NCI-H748 treated with DMSO at 0.1 percent for 48 hours (cell line): ENCODE results near the gene OR3A2.
"Not testable (repeated sequence)": the region's sequence is repeated elsewhere in the genome, so short reads cannot be mapped to it uniquely, and the experiment has no call there.

Experiments
- DNase-seq: peaks from one replicate; lab custom pipeline; 2025; lab: John Stamatoyannopoulos, UW

OR3A2 gene

DNA sequence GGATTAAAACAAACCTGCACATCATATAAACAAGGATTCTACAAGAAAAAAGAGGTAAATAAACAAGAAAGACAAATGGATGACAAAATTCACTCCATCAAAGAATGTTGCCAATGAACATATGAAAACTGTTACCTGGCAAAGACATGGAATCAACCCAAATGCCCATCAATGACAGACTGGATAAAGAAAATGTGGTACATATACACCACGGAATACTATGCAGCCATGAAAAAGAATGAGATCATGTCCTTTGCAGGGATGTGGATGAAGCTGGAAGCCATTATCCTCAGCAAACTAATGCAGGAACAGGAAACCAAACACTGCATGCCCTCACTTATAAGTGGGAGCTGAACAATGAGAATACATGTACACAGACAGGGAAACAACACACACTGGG is 92.6 kb downstream of the OR3A2 start:
- DNase-seq = not testable (repeated sequence)

DNA sequence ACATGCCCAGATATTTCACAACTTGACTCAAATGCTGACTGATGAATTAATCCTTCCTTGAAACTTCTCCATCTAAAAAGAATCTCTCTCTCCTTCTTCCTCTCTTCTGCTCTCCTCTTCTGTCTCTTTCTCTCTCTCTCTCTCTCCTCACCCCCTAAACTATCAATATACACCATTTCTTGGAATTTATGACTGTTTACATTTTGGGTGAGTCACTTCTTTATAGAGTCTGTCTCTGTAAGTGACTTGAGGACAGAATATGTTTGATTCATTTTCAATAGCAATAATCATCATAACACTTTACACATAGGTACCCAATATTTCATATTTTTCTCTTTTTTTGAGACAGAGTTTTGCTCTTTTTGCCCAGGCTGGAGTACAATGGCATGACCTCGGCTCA is 103.2 kb downstream of the OR3A2 start:
- no peak for DNase-seq

DNA sequence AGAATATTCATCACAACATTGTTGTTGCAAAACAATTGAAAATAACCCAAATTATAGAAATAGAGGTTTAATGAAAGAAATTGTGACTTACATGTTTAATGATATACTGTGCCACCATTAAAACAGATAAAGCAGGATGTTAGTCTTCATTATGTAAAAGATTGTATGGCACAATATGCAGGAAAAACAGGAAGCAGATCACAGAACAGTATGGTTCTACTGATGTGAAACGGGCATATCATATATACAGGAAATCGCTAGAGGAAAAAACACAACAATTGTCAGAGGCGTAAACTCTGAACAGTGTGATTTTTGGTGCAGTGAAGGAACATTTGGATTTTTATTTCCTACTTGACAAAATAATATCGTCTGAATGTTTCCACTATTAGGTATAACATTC is 110.0 kb downstream of the OR3A2 start:
- no peak for DNase-seq

DNA sequence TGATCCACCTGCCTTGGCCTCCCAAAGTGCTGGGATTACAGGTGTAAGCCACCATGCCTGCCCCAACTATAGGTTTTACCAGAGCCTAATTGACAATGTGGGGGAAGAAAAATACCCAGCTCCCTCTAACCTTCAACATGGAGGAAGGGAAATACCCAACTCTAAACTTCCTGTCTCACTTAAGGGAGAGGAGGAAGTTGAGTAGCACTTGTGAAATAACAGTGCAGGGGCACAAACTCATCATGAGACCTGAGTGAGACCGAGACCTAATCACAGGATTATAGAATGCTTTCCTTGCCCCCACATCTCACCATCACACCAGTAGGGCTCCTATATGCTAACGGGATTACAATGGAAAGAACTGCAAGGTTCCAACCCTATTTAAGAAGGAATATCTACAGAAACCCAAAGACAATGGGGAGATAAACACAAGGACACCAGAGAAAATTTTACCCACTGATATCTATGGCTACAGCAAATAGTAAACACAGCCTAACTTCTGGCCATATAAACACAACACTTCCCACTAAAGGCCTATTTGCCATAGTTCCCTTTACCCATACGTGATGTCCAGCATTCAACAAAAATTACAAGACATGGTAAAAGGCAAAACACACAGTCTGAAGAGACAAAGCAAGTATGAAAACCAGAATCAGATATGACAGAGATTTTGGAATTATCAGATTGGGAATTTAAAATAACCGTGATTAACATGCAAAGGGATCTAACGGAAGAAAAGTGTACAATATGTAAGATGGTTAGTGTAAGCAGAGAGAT is 114.8 kb downstream of the OR3A2 start:
- DNase-seq = no peak

DNA sequence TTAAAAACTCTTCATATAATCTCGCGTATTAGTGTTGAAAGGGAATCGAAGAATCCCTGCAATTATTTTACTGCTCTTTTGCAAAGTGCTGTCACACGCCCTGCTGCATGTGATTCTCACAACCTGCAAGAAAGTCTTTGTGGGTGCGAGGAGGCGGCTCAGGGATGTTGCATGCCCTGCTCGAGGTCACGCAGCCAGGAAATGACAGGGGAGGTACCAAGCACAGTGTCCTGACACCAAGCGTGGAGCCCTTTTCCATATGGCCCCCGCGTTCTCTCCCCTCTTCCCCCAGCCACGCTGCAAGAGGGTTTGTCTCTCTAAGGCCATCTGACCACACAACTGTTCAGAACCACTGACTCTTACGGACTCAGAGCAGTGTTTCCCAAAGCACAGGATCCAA is 125.5 kb downstream of the OR3A2 start:
- no peak for DNase-seq

DNA sequence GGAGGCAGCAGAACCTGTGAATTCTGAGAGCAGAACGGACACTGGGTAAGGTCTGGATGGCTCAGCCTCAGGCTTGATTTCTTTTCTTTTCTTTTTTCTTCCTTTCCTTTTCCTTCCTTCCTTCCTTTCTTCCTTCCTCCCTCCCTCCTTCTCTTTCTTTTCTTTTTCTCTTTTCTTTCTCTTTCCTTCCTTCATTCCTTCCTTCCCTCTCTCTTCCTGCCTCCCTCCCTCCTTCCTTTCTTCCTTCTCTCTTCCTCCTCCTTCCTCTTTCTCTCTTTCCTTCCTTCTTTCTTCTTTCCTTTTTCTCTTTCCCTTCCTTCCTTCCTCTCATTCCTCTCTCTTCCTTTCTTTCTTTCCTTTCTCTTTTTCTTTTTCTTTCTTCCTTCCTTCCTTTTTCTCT is 125.9 kb downstream of the OR3A2 start:
- DNase-seq = no peak

DNA sequence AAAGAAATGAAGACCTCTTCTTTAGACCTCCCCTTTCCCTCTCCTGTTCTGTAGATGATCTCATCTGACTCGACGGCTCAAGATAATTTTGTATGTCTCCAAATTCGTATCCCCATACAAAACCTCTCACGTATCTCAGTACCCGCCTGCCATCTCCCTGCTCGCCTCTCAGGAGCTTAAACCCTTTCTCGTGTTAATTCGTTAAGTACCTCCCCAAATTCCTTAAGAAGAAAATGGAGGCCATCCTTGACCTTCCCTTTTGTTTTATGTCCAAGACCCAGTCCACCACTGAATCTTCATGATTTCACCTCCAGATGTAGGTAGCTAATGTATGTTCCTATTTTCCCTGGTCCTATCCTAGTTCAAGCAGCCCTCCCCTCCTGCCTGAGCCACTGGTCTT is 129.5 kb downstream of the OR3A2 start:
- DNase-seq = no peak

DNA sequence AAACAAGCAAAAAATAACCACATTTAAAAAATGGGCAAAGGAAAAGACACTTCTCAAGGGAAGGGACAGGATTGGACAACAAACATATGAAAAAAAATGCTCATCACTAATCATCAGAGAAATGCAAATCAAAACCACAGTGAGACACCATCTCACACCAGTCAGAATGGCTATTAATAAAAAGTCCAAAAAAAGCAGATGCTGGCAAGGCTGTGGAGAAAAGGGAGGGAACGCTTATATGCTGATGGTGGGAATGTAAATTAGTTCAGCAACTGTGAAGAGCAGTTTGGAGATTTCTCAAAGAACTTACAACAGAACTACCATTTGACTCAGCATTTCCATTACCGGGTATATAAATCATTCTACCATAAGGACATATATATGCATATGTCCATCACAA is 137.1 kb downstream of the OR3A2 start:
- not testable (repeated sequence) for DNase-seq

DNA sequence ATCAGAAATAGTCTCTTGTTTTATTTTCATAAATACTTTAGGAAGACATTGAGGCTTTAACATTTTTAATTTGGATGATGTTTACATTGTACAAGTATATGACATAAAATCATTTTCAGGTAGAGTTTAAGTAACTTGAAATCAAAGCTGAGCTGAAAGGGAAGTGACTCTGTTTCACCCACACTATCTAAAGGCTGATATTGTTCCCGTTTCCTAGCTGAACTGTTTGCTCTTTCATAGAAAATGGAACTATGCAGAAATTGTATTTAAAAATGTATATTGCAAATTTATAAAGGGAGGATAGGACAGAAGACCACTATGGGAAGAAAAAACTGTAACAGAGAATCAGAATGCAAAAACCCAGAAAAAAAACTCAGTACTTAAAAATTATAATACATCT is 141.3 kb downstream of the OR3A2 start:
- not testable (repeated sequence) for DNase-seq

DNA sequence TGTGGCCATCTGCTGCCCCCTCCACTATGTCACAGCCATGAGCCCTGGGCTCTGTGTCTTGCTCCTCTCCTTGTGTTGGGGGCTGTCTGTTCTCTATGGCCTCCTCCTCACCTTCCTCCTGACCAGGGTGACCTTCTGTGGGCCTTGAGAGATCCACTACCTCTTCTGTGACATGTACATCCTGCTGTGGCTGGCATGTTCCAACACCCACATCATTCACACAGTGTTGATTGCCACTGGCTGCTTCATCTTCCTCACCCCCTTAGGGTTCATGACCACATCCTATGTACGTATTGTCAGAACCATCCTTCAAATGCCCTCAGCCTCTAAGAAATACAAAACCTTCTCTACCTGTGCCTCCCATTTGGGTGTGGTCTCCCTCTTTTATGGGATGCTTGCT is 145.1 kb downstream of the OR3A2 start:
- DNase-seq = not testable (repeated sequence)

DNA sequence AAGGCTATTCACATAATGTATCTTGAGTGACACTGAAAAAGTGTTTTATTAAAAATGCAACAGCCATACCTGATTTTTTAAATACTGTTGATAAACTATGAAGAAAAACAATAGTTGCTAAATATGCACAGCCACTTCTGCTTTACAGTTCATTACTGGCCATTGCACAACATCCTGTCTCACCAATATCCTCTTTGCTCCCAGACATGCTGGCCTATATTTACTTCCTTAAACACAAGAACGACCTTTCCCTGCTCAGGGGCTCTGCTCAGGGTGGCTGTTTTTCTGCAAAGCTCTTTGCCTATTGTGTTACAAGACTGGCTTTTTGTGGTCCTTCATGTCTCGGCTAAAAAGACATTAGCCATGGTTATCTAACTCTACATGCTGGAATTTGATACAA is 147.4 kb downstream of the OR3A2 start:
- not testable (repeated sequence) for DNase-seq

DNA sequence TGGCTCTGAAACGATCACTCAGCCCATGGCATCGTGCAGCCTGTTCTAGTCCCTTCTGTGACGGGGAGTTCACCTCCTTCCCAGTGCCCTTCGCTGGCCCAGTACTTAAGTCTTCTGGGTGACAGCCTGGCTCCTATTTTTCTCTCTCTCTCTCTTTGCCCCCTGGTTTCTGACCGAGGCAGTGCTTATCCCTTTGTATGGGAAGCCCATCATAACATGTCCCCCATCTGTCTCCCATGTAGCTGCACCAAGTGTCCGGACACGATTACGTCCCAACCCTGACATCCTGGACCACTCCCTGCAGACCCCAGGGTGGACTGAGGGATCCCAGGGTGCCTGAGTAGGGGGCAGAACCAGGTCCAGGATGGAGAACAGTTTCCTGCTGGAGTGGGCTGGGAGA is 153.8 kb downstream of the OR3A2 start:
- not testable (repeated sequence) for DNase-seq
